A549 (cell line): ENCODE measurements around the gene MTG2.

ENCODE experiments used
- BCL3 ChIP-seq: fragments of >200 bp; sonication (Bioruptor Twin); formaldehyde crosslinking; IDR thresholded peaks from 3 replicates; pipeline ENCODE4 v1.6.1; 2016
- BHLHE40 ChIP-seq: IDR thresholded peaks from 2 replicates; pipeline ENCODE4 v1.6.1; 2012; ENCODE audit warnings: low read depth, low read length, inconsistent platforms
- CEBPB ChIP-seq, 2 experiments: fragments of >200 bp in 1 of 2; sonication (Bioruptor Twin) in 1 of 2; formaldehyde crosslinking in 1 of 2; IDR thresholded peaks; 2 replicates each; pipeline ENCODE4 v1.6.1; 2012 to 2016
- CHD2 ChIP-seq: fragments of 150-350 bp; IDR thresholded peaks from 2 replicates; pipeline ENCODE4 v1.6.1; 2014; ENCODE audit warnings: low read length; ENCODE audit not compliant: partially characterized antibody
- CTCF ChIP-seq: fragments of >200 bp; sonication (Bioruptor Twin); formaldehyde crosslinking; IDR thresholded peaks from 3 replicates; pipeline ENCODE4 v1.5.1; 2016
- EHF ChIP-seq: fragments of 250-450 bp; sonication (Bioruptor Pico); IDR thresholded peaks from 2 replicates; pipeline ENCODE4 v1.5.0; 2020; ENCODE audit warnings: mild to moderate bottlenecking
- EP300 ChIP-seq, 2 experiments: fragments of >200 bp; sonication (Bioruptor Twin); formaldehyde crosslinking; IDR thresholded peaks; 2 replicates in 1 of 2; 3 replicates in 1 of 2; pipeline ENCODE4 v1.6.1; 2016 to 2017
- PHF8 ChIP-seq: fragments of 200-600 bp; sonication (generic); IDR thresholded peaks from 2 replicates; pipeline ENCODE4 v1.6.1; 2016; ENCODE audit warnings: low read depth, mild to moderate bottlenecking, antibody characterized with exemption, moderate library complexity, borderline replicate concordance
- POLR2A ChIP-seq: IDR thresholded peaks from 2 replicates; pipeline ENCODE4 v1.6.1; 2012; ENCODE audit warnings: mild to moderate bottlenecking, low read length
- RAD21 ChIP-seq, 2 experiments: fragments of >200 bp in 1 of 2; sonication (Bioruptor Twin) in 1 of 2; formaldehyde crosslinking in 1 of 2; IDR thresholded peaks in 1 of 2; conservative IDR thresholded peaks in 1 of 2; 2 replicates in 1 of 2; 3 replicates in 1 of 2; pipeline ENCODE4 v1.6.1; 2012 to 2018; ENCODE audit warnings: inconsistent platforms in 1 of 2
- TP53 ChIP-seq: fragments of 250-450 bp; sonication (Bioruptor Pico); IDR thresholded peaks from 2 replicates; pipeline ENCODE4 v1.5.0; 2021; ENCODE audit warnings: mild to moderate bottlenecking, moderate library complexity
- ZSCAN20 ChIP-seq: fragments of 250-450 bp; sonication (Bioruptor Pico); IDR thresholded peaks from 2 replicates; pipeline ENCODE4 v1.8.0; 2022; ENCODE audit warnings: mild to moderate bottlenecking, moderate library complexity
- TF ChIP-seq, protein P1 (sequence below): fragments of 200-600 bp; sonication (generic); IDR thresholded peaks from 2 replicates; pipeline ENCODE4 v1.6.1; 2016; ENCODE audit warnings: antibody characterized with exemption, mild to moderate bottlenecking, moderate library complexity

- TF ChIP-seq PHF8 (no peak), EHF (CRISPR knock-in tag) (no peak), POLR2A (no peak), CTCF (no peak), BHLHE40 (no peak), ZSCAN20 (CRISPR knock-in tag) (no peak), RAD21 (conservative IDR thresholded peaks at IDR 0.05 in 1 of 2, IDR thresholded peaks at IDR 0.05 in 1 of 2) (no peak), EP300 (IDR thresholded peaks at IDR 0.05) (no peak), TP53 (CRISPR knock-in tag) (no peak), CHD2 (no peak), BCL3 (no peak), CEBPB (IDR thresholded peaks at IDR 0.05) (no peak)
- TF ChIP-seq, protein P1, sequence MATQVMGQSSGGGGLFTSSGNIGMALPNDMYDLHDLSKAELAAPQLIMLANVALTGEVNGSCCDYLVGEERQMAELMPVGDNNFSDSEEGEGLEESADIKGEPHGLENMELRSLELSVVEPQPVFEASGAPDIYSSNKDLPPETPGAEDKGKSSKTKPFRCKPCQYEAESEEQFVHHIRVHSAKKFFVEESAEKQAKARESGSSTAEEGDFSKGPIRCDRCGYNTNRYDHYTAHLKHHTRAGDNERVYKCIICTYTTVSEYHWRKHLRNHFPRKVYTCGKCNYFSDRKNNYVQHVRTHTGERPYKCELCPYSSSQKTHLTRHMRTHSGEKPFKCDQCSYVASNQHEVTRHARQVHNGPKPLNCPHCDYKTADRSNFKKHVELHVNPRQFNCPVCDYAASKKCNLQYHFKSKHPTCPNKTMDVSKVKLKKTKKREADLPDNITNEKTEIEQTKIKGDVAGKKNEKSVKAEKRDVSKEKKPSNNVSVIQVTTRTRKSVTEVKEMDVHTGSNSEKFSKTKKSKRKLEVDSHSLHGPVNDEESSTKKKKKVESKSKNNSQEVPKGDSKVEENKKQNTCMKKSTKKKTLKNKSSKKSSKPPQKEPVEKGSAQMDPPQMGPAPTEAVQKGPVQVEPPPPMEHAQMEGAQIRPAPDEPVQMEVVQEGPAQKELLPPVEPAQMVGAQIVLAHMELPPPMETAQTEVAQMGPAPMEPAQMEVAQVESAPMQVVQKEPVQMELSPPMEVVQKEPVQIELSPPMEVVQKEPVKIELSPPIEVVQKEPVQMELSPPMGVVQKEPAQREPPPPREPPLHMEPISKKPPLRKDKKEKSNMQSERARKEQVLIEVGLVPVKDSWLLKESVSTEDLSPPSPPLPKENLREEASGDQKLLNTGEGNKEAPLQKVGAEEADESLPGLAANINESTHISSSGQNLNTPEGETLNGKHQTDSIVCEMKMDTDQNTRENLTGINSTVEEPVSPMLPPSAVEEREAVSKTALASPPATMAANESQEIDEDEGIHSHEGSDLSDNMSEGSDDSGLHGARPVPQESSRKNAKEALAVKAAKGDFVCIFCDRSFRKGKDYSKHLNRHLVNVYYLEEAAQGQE = no peak
Measured at GRCh38 chr20:62163986-62164762, 18.7 kb upstream of the MTG2 start.
